Mucosa of stomach (tissue), 1 donor: ENCODE results near the gene PPP2R5D.
"Not testable (repeated sequence)": the region's sequence is repeated elsewhere in the genome, so short reads cannot be mapped to it uniquely, and the experiment has no call there.

Experiments used
- H3K27me3 ChIP-seq: one replicate; pipeline ENCODE4 v1.7.0; 2013; ENCODE audit warnings: mild to moderate bottlenecking, low read length; ENCODE audit not compliant: control insufficient read depth, insufficient read depth
- H3K36me3 ChIP-seq: one replicate; pipeline ENCODE4 v1.7.0; 2013; ENCODE audit warnings: low read length; ENCODE audit not compliant: control insufficient read depth, insufficient read depth
- H3K4me1 ChIP-seq: one replicate; pipeline ENCODE4 v1.7.0; 2013; ENCODE audit warnings: mild to moderate bottlenecking, low read length; ENCODE audit not compliant: control insufficient read depth, insufficient read depth
- H3K4me3 ChIP-seq: one replicate; pipeline ENCODE4 v1.7.0; 2013; ENCODE audit warnings: low read length
- H3K9ac ChIP-seq: one replicate; pipeline ENCODE4 v1.7.0; 2013; ENCODE audit warnings: mild to moderate bottlenecking, low read length, moderate library complexity
- H3K9me3 ChIP-seq: one replicate; pipeline ENCODE4 v1.7.0; 2013; ENCODE audit warnings: mild to moderate bottlenecking, low read length, moderate library complexity; ENCODE audit not compliant: control insufficient read depth
- donor health status: Pancreatic carcinoma.

PPP2R5D gene

GRCh38 chr6:42979523-42980177, 4.7 kb upstream of the PPP2R5D start:
- Histone ChIP-seq H3K9ac (peak overlapping the region; percentile 91), H3K36me3 (no peaks in the 10 kb centered on the region), H3K9me3 (no peaks in the 10 kb centered on the region), H3K27me3 (no peaks in the 10 kb centered on the region), H3K4me3 (peak overlapping the region; percentile 95), H3K4me1 (peaks cover 32% of the 10 kb centered on the region)

- H3K9me3 ChIP-seq: no peaks in the 10 kb centered on the region
- no peaks in the 10 kb centered on the region for H3K27me3 ChIP-seq
- no peak overlapping the region for H3K4me3 ChIP-seq
- no peak overlapping the region for H3K9ac ChIP-seq
- peaks cover 42% of the 10 kb centered on the region for H3K4me1 ChIP-seq
- H3K36me3 ChIP-seq: no peaks in the 10 kb centered on the region
Measured at GRCh38 chr6:42981836-42982235, 2.5 kb upstream of the PPP2R5D start.

- peak overlapping the region; percentile 88 for H3K9ac ChIP-seq
- peaks cover 19% of the 10 kb centered on the region for H3K4me1 ChIP-seq
- H3K36me3 ChIP-seq: peaks cover 4% of the 10 kb centered on the region
- peak overlapping the region; percentile 57 for H3K4me3 ChIP-seq
- H3K9me3 ChIP-seq: no peaks in the 10 kb centered on the region
- no peaks in the 10 kb centered on the region for H3K27me3 ChIP-seq
Measured at GRCh38 chr6:42984924-42985475, 630 bp downstream of the PPP2R5D start.

DNA sequence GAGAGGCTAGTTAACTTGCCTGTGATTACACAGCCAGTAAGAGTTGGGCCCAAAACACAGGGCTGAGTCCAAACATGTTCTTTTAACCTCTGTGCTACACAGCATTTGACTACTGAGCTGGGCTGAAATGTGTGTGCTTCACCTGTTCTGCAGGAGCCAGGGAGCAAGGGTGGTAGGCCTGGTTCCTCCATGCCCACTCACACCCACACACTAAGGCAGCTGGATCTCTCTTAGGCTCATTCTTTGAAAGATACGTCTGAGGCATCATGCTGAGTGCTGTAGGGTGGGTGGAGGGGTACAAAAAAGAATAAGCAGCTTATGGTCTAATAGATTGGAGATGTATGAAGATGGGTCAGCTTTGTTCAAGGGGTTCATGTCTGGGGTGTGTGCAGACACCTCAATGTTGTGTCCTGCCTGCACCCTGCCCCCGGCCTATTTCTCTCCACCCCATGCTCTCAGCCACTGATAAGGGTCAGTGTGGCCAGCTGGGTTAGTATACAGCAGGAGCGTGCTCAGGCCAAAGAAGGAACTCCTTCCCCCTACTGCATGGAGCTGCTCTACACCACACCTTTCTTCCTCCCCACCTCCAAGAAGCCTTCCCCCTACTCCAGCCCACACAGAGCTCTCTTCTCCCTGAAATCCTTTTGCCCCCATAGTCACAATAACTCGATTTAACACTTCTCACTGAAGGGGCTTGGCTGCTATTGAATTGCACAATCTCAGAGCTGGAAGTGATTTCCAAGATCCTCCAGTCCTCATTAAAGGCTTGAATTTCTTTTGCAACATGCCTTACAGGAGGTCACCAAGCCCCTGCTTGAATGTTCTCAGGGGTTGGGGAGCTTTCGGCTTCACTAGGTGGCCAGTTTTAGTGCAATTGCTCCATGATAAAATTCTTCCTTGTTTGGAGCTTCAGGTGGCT, 3.4 kb downstream of the PPP2R5D start:
- H3K4me1 ChIP-seq: peaks cover 17% of the 10 kb centered on the region
- no peaks in the 10 kb centered on the region for H3K9me3 ChIP-seq
- H3K27me3 ChIP-seq: no peaks in the 10 kb centered on the region
- H3K36me3 ChIP-seq: peaks cover 4% of the 10 kb centered on the region
- no peak overlapping the region for H3K4me3 ChIP-seq
- H3K9ac ChIP-seq: no peak overlapping the region

- H3K27me3 ChIP-seq: no peaks in the 10 kb centered on the region
- peaks cover 4% of the 10 kb centered on the region for H3K36me3 ChIP-seq
- peaks cover 15% of the 10 kb centered on the region for H3K4me1 ChIP-seq
- H3K4me3 ChIP-seq: no peak overlapping the region
- H3K9ac ChIP-seq: no peak overlapping the region
- H3K9me3 ChIP-seq: no peaks in the 10 kb centered on the region
Measured at GRCh38 chr6:42988486-42989020, 4.2 kb downstream of the PPP2R5D start.

GRCh38 chr6:42989923-42990322, 5.6 kb downstream of the PPP2R5D start:
- no peaks in the 10 kb centered on the region for H3K27me3 ChIP-seq
- H3K9ac ChIP-seq: no peak overlapping the region
- no peak overlapping the region for H3K4me3 ChIP-seq
- H3K36me3 ChIP-seq: peaks cover 4% of the 10 kb centered on the region
- no peaks in the 10 kb centered on the region for H3K9me3 ChIP-seq
- H3K4me1 ChIP-seq: peaks cover 11% of the 10 kb centered on the region

- Histone ChIP-seq H3K27me3 (no peaks in the 10 kb centered on the region), H3K36me3 (peaks cover 4% of the 10 kb centered on the region), H3K9ac (no peak overlapping the region)
Measured at GRCh38 chr6:42993445-42993844, 9.1 kb downstream of the PPP2R5D start.

DNA sequence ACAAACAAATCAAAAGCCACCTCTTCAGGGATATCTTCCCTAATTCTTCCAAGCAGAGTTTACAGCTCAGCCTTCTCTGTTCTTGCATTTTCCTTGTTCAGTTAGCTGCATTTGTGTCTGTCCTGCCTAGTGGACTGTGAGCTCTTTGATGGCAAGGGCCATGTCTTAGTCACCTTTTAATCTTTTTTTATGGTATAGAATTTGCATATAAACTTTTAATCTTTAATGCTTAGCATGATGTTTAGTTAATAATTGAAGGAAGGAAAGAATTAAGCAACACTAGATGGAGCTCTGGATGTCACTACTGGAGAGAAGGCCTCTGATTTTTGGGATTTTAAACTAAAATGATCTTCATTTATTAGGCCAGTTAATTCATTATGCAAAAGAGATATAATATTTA, 12.1 kb downstream of the PPP2R5D start:
- Histone ChIP-seq H3K4me1 (no peaks in the 10 kb centered on the region), H3K27me3 (no peaks in the 10 kb centered on the region), H3K9ac (no peak overlapping the region), H3K9me3 (no peaks in the 10 kb centered on the region), H3K36me3 (no peaks in the 10 kb centered on the region), H3K4me3 (no peak overlapping the region)

More at GRCh38 chr6:42993445-42993844, 9.1 kb downstream of the PPP2R5D start:
- H3K9me3 ChIP-seq: no peaks in the 10 kb centered on the region
- H3K4me1 ChIP-seq: no peaks in the 10 kb centered on the region
- H3K4me3 ChIP-seq: no peak overlapping the region

DNA sequence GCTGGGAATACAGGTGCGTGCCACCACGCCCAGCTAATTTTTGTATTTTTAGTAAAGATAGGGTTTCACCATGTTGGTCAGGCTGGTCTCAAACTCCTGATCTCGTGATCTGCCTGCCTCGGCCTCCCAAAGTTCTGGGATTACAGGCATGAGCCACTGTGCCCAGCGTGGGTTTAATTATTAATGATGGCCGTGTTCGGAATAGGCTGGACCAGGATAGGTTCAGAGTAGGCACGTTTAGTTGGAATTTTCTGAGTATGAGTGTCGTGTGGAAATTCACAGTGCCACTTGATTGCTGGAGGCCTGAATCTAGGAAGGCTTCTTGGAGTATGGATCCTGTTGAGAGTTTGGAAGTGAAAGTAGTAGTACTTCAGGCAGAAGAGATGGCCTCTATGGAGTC, 13.8 kb downstream of the PPP2R5D start:
- H3K4me3 ChIP-seq, H3K36me3 ChIP-seq, H3K9ac ChIP-seq, H3K9me3 ChIP-seq, H3K4me1 ChIP-seq, H3K27me3 ChIP-seq: not testable (repeated sequence)

- no peaks in the 10 kb centered on the region for H3K27me3 ChIP-seq
- no peaks in the 10 kb centered on the region for H3K36me3 ChIP-seq
- H3K4me1 ChIP-seq: no peaks in the 10 kb centered on the region
- H3K4me3 ChIP-seq: no peak overlapping the region
- H3K9ac ChIP-seq: no peak overlapping the region
- H3K9me3 ChIP-seq: no peaks in the 10 kb centered on the region
Measured at GRCh38 chr6:43001843-43002242, 17.5 kb downstream of the PPP2R5D start.

GRCh38 chr6:43005844-43006243, 21.5 kb downstream of the PPP2R5D start:
- H3K4me1 ChIP-seq: no peaks in the 10 kb centered on the region
- no peak overlapping the region for H3K9ac ChIP-seq
- H3K27me3 ChIP-seq: no peaks in the 10 kb centered on the region
- peaks cover 13% of the 10 kb centered on the region for H3K36me3 ChIP-seq
- H3K4me3 ChIP-seq: no peak overlapping the region
- no peaks in the 10 kb centered on the region for H3K9me3 ChIP-seq

DNA sequence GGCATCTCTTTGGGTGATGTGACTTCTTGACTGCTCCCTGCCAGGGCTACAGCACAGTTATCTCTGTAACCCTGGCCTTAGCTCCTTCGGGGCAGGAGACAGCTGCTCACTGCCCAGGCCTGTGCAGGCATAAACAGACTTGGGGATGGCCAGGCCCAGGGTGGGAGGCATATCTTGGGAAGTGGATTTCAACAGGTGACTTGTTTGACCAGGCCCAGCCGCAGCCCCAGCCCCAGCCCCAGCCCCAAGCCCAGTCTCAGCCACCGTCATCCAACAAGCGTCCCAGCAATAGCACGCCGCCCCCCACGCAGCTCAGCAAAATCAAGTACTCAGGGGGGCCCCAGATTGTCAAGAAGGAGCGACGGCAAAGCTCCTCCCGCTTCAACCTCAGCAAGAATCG, 21.9 kb downstream of the PPP2R5D start:
- Histone ChIP-seq H3K4me1 (no peaks in the 10 kb centered on the region), H3K9me3 (no peaks in the 10 kb centered on the region), H3K4me3 (no peak overlapping the region), H3K9ac (no peak overlapping the region), H3K36me3 (peaks cover 17% of the 10 kb centered on the region), H3K27me3 (no peaks in the 10 kb centered on the region)
